Mesendoderm (in vitro differentiated cells): ENCODE data around the gene SLC27A2.

ENCODE experiments used
- DNase-seq: peaks from one replicate; pipeline ENCODE4 v3.0.0; 2013
- H2AK5ac ChIP-seq: 2 replicates; pipeline ENCODE4 v1.6.1; 2013; ENCODE audit warnings: low read length, inconsistent platforms
- H2BK120ac ChIP-seq: 2 replicates; pipeline ENCODE4 v1.6.1; 2013; ENCODE audit warnings: low read depth, mild to moderate bottlenecking, low read length, moderate library complexity, mixed read lengths
- H2BK15ac ChIP-seq: replicated peaks from 2 replicates; pipeline ENCODE4 v1.6.1; 2013; ENCODE audit warnings: low read depth, mild to moderate bottlenecking, moderate library complexity
- H2BK5ac ChIP-seq: 2 replicates; pipeline ENCODE4 v1.6.1; 2013; ENCODE audit warnings: low read length, inconsistent platforms
- H3K18ac ChIP-seq: 2 replicates; pipeline ENCODE4 v1.6.1; 2013; ENCODE audit warnings: mild to moderate bottlenecking, low read length, mixed read lengths
- H3K23ac ChIP-seq: one replicate; pipeline ENCODE4 v1.6.1; 2013; ENCODE audit warnings: low read length
- H3K27ac ChIP-seq: 2 replicates; pipeline ENCODE4 v1.5.1; 2013; ENCODE audit warnings: low read depth, mild to moderate bottlenecking, inconsistent platforms, low read length, moderate library complexity
- H3K27me3 ChIP-seq: 2 replicates; pipeline ENCODE4 v1.6.1; 2013; ENCODE audit warnings: low read length, control low read depth, mild to moderate bottlenecking, inconsistent platforms; ENCODE audit not compliant: insufficient read depth, poor library complexity
- H3K36me3 ChIP-seq: 2 replicates; pipeline ENCODE4 v1.6.1; 2013; ENCODE audit warnings: low read length, inconsistent platforms; ENCODE audit not compliant: control insufficient read depth, insufficient read depth
- H3K4ac ChIP-seq: one replicate; pipeline ENCODE4 v1.6.1; 2013; ENCODE audit warnings: low read depth, mild to moderate bottlenecking, low read length, moderate library complexity
- H3K4me1 ChIP-seq: 2 replicates; pipeline ENCODE4 v1.6.1; 2013; ENCODE audit warnings: low read depth, low read length, inconsistent platforms; ENCODE audit not compliant: control insufficient read depth
- H3K4me2 ChIP-seq: 2 replicates; pipeline ENCODE4 v1.6.1; 2013; ENCODE audit warnings: low read length
- H3K4me3 ChIP-seq: 2 replicates; pipeline ENCODE4 v1.5.1; 2013; ENCODE audit warnings: mild to moderate bottlenecking, low read length
- H3K56ac ChIP-seq: one replicate; pipeline ENCODE4 v1.6.1; 2013; ENCODE audit warnings: low read length
- H3K79me1 ChIP-seq: 2 replicates; pipeline ENCODE4 v1.6.1; 2013; ENCODE audit warnings: low read length, inconsistent platforms
- H3K79me2 ChIP-seq: 2 replicates; pipeline ENCODE4 v1.6.1; 2013; ENCODE audit warnings: mild to moderate bottlenecking, low read length; ENCODE audit not compliant: control insufficient read depth, insufficient read depth
- H3K9ac ChIP-seq: 2 replicates; pipeline ENCODE4 v1.6.1; 2013; ENCODE audit warnings: low read length, inconsistent platforms
- H4K5ac ChIP-seq: one replicate; pipeline ENCODE4 v1.6.1; 2013; ENCODE audit warnings: low read length
- H4K8ac ChIP-seq: one replicate; pipeline ENCODE4 v1.6.1; 2013; ENCODE audit warnings: low read depth, mild to moderate bottlenecking, control low read depth, low read length, moderate library complexity
- WGBS: extraction: QIAGEN DNeasy Blood & Tissue Kit; methylation state at CpG from one replicate; pipeline ENCODE4 v1.1.7; 2013; ENCODE audit warnings: low lambda C conversion rate, missing lambda C conversion rate; ENCODE audit not compliant: insufficient coverage; ENCODE audit errors: extremely low coverage; 5-methylcytosine and 5-hydroxymethylcytosine counted together

Gene SLC27A2

DNA sequence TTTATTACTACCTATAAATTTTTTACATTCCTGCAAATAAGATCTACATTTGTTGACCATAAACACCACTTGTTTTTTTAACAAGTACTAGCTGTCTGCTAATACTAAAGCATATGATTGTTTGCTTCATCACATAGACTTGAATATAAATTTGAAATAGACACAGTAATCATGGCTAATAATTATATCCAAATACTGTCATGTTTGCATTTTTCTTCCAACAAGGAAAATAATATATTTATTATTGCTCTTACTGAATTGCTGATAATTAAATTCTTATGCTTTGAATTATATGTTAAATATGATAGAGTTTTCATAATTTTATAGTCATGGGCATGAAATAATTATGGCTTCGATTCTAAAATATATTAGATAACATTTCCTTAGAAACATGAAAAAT lies 43.1 kb downstream of the SLC27A2 start:
- Histone ChIP-seq H3K18ac (no peak overlapping the region), H3K9ac (no peak overlapping the region), H3K4me3 (no peak overlapping the region), H3K4ac (no peak overlapping the region), H3K79me1 (no peaks in the 10 kb centered on the region), H4K8ac (no peak overlapping the region), H3K27me3 (no peaks in the 10 kb centered on the region), H2BK15ac (no peak overlapping the region), H3K4me1 (no peaks in the 10 kb centered on the region), H2BK120ac (no peak overlapping the region), H2BK5ac (no peak overlapping the region), H3K56ac (no peak overlapping the region), H3K79me2 (no peaks in the 10 kb centered on the region), H3K36me3 (no peaks in the 10 kb centered on the region), H3K27ac (no peak overlapping the region), H3K4me2 (no peak overlapping the region), H4K5ac (no peak overlapping the region), H3K23ac (no peak overlapping the region), H2AK5ac (no peak overlapping the region)
- no CpG with 5 or more reads among the region's 1 CpG for WGBS
- DNase-seq = no peak

GRCh38 chr15:50225938-50226337 lies 43.9 kb downstream of the SLC27A2 start:
- Histone ChIP-seq H3K56ac (no peak overlapping the region), H3K27me3 (no peaks in the 10 kb centered on the region), H3K27ac (no peak overlapping the region), H4K8ac (no peak overlapping the region), H3K4me3 (no peak overlapping the region), H3K36me3 (no peaks in the 10 kb centered on the region), H2BK120ac (no peak overlapping the region), H2BK5ac (no peak overlapping the region), H2AK5ac (no peak overlapping the region), H3K4me2 (no peak overlapping the region), H3K4me1 (no peaks in the 10 kb centered on the region), H3K4ac (no peak overlapping the region), H3K79me2 (no peaks in the 10 kb centered on the region), H2BK15ac (no peak overlapping the region), H3K9ac (no peak overlapping the region), H3K79me1 (no peaks in the 10 kb centered on the region), H3K23ac (no peak overlapping the region), H3K18ac (no peak overlapping the region), H4K5ac (no peak overlapping the region)
- no peak for DNase-seq
- no CpG with 5 or more reads among the region's 3 CpGs for WGBS

- Histone ChIP-seq H2BK5ac (no peak overlapping the region), H4K8ac (no peak overlapping the region), H2BK15ac (no peak overlapping the region), H3K79me1 (no peaks in the 10 kb centered on the region), H3K18ac (no peak overlapping the region), H3K36me3 (no peaks in the 10 kb centered on the region), H2BK120ac (no peak overlapping the region), H3K9ac (no peak overlapping the region), H4K5ac (no peak overlapping the region), H2AK5ac (no peak overlapping the region), H3K27ac (no peak overlapping the region), H3K79me2 (no peaks in the 10 kb centered on the region), H3K4ac (no peak overlapping the region), H3K4me3 (no peak overlapping the region), H3K27me3 (no peaks in the 10 kb centered on the region), H3K56ac (no peak overlapping the region), H3K23ac (no peak overlapping the region), H3K4me2 (no peak overlapping the region), H3K4me1 (no peaks in the 10 kb centered on the region)
- no peak for DNase-seq
- no CpG with 5 or more reads among the region's 5 CpGs for WGBS
Measured at GRCh38 chr15:50227076-50227475, 45.1 kb downstream of the SLC27A2 start.

DNA sequence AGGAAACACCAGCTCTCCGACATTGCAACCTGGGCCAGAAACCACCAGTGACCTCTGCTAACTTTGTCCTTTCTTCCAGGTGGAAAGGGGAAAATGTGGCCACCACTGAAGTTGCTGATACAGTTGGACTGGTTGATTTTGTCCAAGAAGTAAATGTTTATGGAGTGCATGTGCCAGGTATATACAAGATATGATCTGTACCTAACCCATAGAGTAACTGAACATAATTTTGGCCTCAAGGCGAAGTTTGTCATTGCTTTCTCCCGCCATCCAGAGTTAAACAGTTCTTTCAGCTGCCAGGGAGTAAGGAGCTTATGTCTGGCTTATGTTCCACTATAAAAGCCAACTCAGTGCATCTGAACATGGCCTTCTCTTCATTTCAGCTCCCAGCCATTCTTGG lies 46.9 kb downstream of the SLC27A2 start:
- H4K5ac ChIP-seq = no peak overlapping the region
- no peak overlapping the region for H2BK5ac ChIP-seq
- no peak overlapping the region for H3K4me3 ChIP-seq
- no CpG with 5 or more reads among the region's 3 CpGs for WGBS
- H2AK5ac ChIP-seq = no peak overlapping the region
- H3K36me3 ChIP-seq = no peaks in the 10 kb centered on the region
- H3K9ac ChIP-seq = no peak overlapping the region
- no peak overlapping the region for H2BK15ac ChIP-seq
- no peaks in the 10 kb centered on the region for H3K79me1 ChIP-seq
- no peaks in the 10 kb centered on the region for H3K27me3 ChIP-seq
- no peaks in the 10 kb centered on the region for H3K79me2 ChIP-seq
- no peak overlapping the region for H3K4ac ChIP-seq
- no peak overlapping the region for H4K8ac ChIP-seq
- H3K4me1 ChIP-seq = no peaks in the 10 kb centered on the region
- H3K18ac ChIP-seq = no peak overlapping the region
- no peak for DNase-seq
- H3K27ac ChIP-seq = no peak overlapping the region
- H2BK120ac ChIP-seq = no peak overlapping the region
- no peak overlapping the region for H3K23ac ChIP-seq
- no peak overlapping the region for H3K56ac ChIP-seq
- no peak overlapping the region for H3K4me2 ChIP-seq

- H4K8ac ChIP-seq = no peak overlapping the region
- no peak overlapping the region for H3K4me3 ChIP-seq
- H2BK5ac ChIP-seq = no peak overlapping the region
- H2BK15ac ChIP-seq = no peak overlapping the region
- no peak overlapping the region for H2BK120ac ChIP-seq
- H3K4me2 ChIP-seq = no peak overlapping the region
- no peak overlapping the region for H2AK5ac ChIP-seq
- H3K56ac ChIP-seq = no peak overlapping the region
- no peak overlapping the region for H3K23ac ChIP-seq
- WGBS = no CpG with 5 or more reads among the region's 3 CpGs
- H3K36me3 ChIP-seq = no peaks in the 10 kb centered on the region
- H3K27me3 ChIP-seq = no peaks in the 10 kb centered on the region
- H3K27ac ChIP-seq = no peak overlapping the region
- DNase-seq = no peak
- H3K4ac ChIP-seq = no peak overlapping the region
- no peaks in the 10 kb centered on the region for H3K4me1 ChIP-seq
- H3K79me2 ChIP-seq = no peaks in the 10 kb centered on the region
- H4K5ac ChIP-seq = no peak overlapping the region
- H3K79me1 ChIP-seq = no peaks in the 10 kb centered on the region
- H3K9ac ChIP-seq = no peak overlapping the region
- H3K18ac ChIP-seq = no peak overlapping the region
Measured at GRCh38 chr15:50229336-50229735, 47.3 kb downstream of the SLC27A2 start.

- H3K4ac ChIP-seq = no peak overlapping the region
- H2BK120ac ChIP-seq = no peak overlapping the region
- no peaks in the 10 kb centered on the region for H3K27me3 ChIP-seq
- H3K79me1 ChIP-seq = no peaks in the 10 kb centered on the region
- H3K4me1 ChIP-seq = no peaks in the 10 kb centered on the region
- H3K18ac ChIP-seq = no peak overlapping the region
- no peak overlapping the region for H3K4me3 ChIP-seq
- no peak overlapping the region for H3K23ac ChIP-seq
- no peak overlapping the region for H2AK5ac ChIP-seq
- H2BK15ac ChIP-seq = no peak overlapping the region
- H3K79me2 ChIP-seq = no peaks in the 10 kb centered on the region
- H2BK5ac ChIP-seq = no peak overlapping the region
- no peak overlapping the region for H3K9ac ChIP-seq
- no peak overlapping the region for H4K5ac ChIP-seq
- no peak overlapping the region for H4K8ac ChIP-seq
- H3K27ac ChIP-seq = no peak overlapping the region
- no peaks in the 10 kb centered on the region for H3K36me3 ChIP-seq
- no peak overlapping the region for H3K56ac ChIP-seq
- no peak for DNase-seq
- no peak overlapping the region for H3K4me2 ChIP-seq
Measured at GRCh38 chr15:50231761-50232160, 49.8 kb downstream of the SLC27A2 start.
